GM23338 (cell line): ENCODE measurements around the gene TMCC1. TPM values are rescaled to one million over a fixed set of nuclear protein-coding genes. Genes with fewer than 3 reads are reported as not detected.

ENCODE experiments used
- ATAC-seq: fragments of 200-7000 bp; cut with Tn5 transposase; 3 replicates; pipeline ENCODE4 v1.9.1; 2020
- DNase-seq: peaks from one replicate; pipeline ENCODE4 v3.0.0-alpha.2; 2015; ENCODE audit warnings: low spot score
- H2AFZ ChIP-seq: fragments of 200-600 bp; sonication (generic); 2 replicates; pipeline ENCODE4 v1.8.0; 2016; ENCODE audit warnings: antibody characterized with exemption, mild to moderate bottlenecking, moderate library complexity
- H3F3A ChIP-seq: fragments of 200-600 bp; sonication (generic); replicated peaks from 2 replicates; pipeline ENCODE4 v1.8.0; 2017; ENCODE audit warnings: antibody characterized with exemption, mixed run types, low read depth
- H3K27ac ChIP-seq: fragments of 200-600 bp; sonication (generic); 2 replicates; pipeline ENCODE4 v1.6.1; 2016; ENCODE audit warnings: low read depth
- H3K27me3 ChIP-seq: fragments of 200-600 bp; sonication (generic); 2 replicates; pipeline ENCODE4 v1.8.0; 2016; ENCODE audit warnings: mild to moderate bottlenecking, mixed run types, moderate library complexity; ENCODE audit not compliant: insufficient read depth
- H3K36me3 ChIP-seq: fragments of 200-600 bp; sonication (generic); 2 replicates; pipeline ENCODE4 v1.8.0; 2016; ENCODE audit warnings: mild to moderate bottlenecking; ENCODE audit not compliant: insufficient read depth
- H3K4me1 ChIP-seq: fragments of 200-600 bp; sonication (generic); 2 replicates; pipeline ENCODE4 v1.8.0; 2016; ENCODE audit warnings: mild to moderate bottlenecking, moderate library complexity; ENCODE audit not compliant: insufficient read depth
- H3K4me2 ChIP-seq: fragments of 200-600 bp; sonication (generic); 2 replicates; pipeline ENCODE4 v1.7.1; 2017; ENCODE audit warnings: mixed run types
- H3K4me3 ChIP-seq: fragments of 200-600 bp; sonication (generic); 2 replicates; pipeline ENCODE4 v1.6.1; 2016; ENCODE audit warnings: mixed run types
- H3K79me2 ChIP-seq: fragments of 200-600 bp; sonication (generic); replicated peaks from 2 replicates; pipeline ENCODE4 v1.8.0; 2017; ENCODE audit warnings: mild to moderate bottlenecking; ENCODE audit not compliant: insufficient read depth
- H3K9me2 ChIP-seq: fragments of 200-600 bp; sonication (generic); 2 replicates; pipeline ENCODE4 v1.8.0; 2017; ENCODE audit not compliant: insufficient read depth
- H4K20me1 ChIP-seq: fragments of 200-600 bp; sonication (generic); replicated peaks from 2 replicates; pipeline ENCODE4 v1.8.0; 2017; ENCODE audit warnings: mild to moderate bottlenecking; ENCODE audit not compliant: insufficient read depth
- H3K27ac Mint-ChIP-seq: 2 replicates; pipeline ENCODE4 v1.8.0; 2020; ENCODE audit warnings: inconsistent platforms, mild to moderate bottlenecking, moderate library complexity, mixed read lengths
- H3K27me3 Mint-ChIP-seq: 3 replicates; pipeline ENCODE4 v1.8.0; 2022; ENCODE audit warnings: low read depth, mild to moderate bottlenecking, moderate library complexity, mixed read lengths, inconsistent platforms; ENCODE audit not compliant: insufficient read depth, poor library complexity
- H3K36me3 Mint-ChIP-seq: 3 replicates; pipeline ENCODE4 v1.8.0; 2021; ENCODE audit warnings: low read depth, mild to moderate bottlenecking, inconsistent platforms, moderate library complexity, mixed read lengths
- H3K4me1 Mint-ChIP-seq: 3 replicates; pipeline ENCODE4 v1.8.0; 2020; ENCODE audit warnings: mild to moderate bottlenecking, inconsistent platforms, mixed read lengths
- H3K4me3 Mint-ChIP-seq: 3 replicates; pipeline ENCODE4 v1.8.0; 2021; ENCODE audit warnings: moderate library complexity, mild to moderate bottlenecking, inconsistent platforms, mixed read lengths
- H3K9me3 Mint-ChIP-seq: 3 replicates; pipeline ENCODE4 v1.8.0; 2020; ENCODE audit warnings: moderate library complexity, mild to moderate bottlenecking, inconsistent platforms, mixed read lengths
- CREB1 ChIP-seq: fragments of 250-450 bp; sonication (Bioruptor Pico); IDR thresholded peaks from 2 replicates; pipeline ENCODE4 v1.5.0; 2020; ENCODE audit warnings: low read depth, mild to moderate bottlenecking, moderate library complexity
- JUNB ChIP-seq: IDR thresholded peaks from one replicate; pipeline ENCODE4 v1.6.1; 2016; ENCODE audit warnings: antibody characterized with exemption; ENCODE audit not compliant: unreplicated experiment
- POLR2AphosphoS5 ChIP-seq: IDR thresholded peaks from 2 replicates; pipeline ENCODE4 v1.6.1; 2016; ENCODE audit warnings: antibody characterized with exemption, low read depth
- polyA plus RNA-seq: library from polyadenylated mRNA; unstranded; fragments of >200 nt; fragmentation: Nextera tagmentation; extraction: Ambion mirVana; gene quantifications from 2 replicates; pipeline ENCODE4 v1.2.1, GENCODE V29; 2016
- total RNA-seq: library from RNA; depleted of rRNA; stranded (reverse); fragments of >200 nt; shearing (Covaris generic); gene quantifications from 2 replicates; pipeline ENCODE4 v1.2.3, GENCODE V29; 2014
- TF ChIP-seq, protein P1 (sequence below): fragments of 250-450 bp; sonication (Bioruptor Pico); IDR thresholded peaks from 2 replicates; pipeline ENCODE4 v1.5.0; 2020; ENCODE audit warnings: mild to moderate bottlenecking, moderate library complexity

The TMCC1 gene
- total and polyA plus RNA-seq, 2 experiments from 2014 or later = 8.2 to 18.4 TPM

DNA sequence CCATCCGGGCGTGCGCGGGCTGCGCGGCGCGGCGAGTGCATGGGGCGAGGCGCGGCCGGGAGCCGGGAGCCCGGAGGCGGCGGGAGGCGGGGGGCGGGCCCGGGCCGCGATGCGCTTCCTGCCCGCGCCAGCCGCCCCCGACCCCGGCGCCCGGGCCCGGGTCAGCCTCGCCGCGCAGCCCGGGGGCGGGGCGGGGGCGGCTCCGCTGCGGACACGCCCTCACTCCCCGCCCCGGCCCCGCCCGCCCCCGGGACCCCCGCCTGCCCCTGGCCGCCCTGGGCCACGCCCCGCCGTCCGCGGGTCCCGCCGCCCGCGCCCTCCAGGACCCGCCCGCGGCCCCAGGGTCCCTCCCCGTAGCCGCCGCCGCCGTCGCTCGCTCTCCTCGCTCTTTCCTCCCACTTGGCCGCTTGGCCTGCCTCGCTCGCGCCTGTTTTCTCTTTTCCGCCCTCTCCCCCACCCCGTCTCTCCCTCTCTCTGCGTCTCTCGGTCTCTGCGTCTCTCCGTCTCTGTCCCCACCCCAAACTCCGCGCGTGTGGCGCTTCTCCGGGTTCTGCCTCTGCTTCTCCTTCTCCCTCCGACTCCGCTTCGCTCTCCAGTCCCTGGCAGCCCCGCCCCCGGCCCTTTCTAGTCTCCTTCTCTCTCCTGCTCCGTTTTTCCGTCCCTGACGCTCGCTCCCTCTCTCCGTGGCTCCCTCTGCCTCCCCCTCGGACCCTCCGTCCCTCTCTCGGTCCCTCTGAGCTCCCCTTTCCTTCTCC is 286.7 kb downstream of the TMCC1 start, which contains the start of gene PLXND1:
Gene PLXND1 (minus strand): TSS at position 41 of the 755 bp plus-strand sequence. CDS start 37 bp downstream, at position 4.
- peak; percentile 88 for DNase-seq
- Mint-ChIP-seq H3K27ac (peak within 1 kb of the TSS; percentile 80), H3K4me3 (peak within 1 kb of the TSS; percentile 88), H3K9me3 (no peaks in the 10 kb centered on the region; the same call in 2 of the 3 replicates), H3K36me3 (no peaks in the 10 kb centered on the region), H3K27me3 (peaks cover 45% of the 10 kb centered on the region), H3K4me1 (peaks cover 57% of the 10 kb centered on the region)
- Histone ChIP-seq H2AFZ (peak within 1 kb of the TSS; percentile 74; the same call in 1 of the 2 replicates), H3K27ac (0 out of 2 replicates have a peak within 1 kb of the TSS, but pooled peaks have one; percentile 19), H3K79me2 (peaks cover 13% of the 10 kb centered on the region), H3K9me2 (no peaks in the 10 kb centered on the region), H3K4me1 (peaks cover 48% of the 10 kb centered on the region), H3K4me2 (peak within 1 kb of the TSS; percentile 94), H3F3A (peaks cover 14% of the 10 kb centered on the region), H3K36me3 (no peaks in the 10 kb centered on the region), H4K20me1 (peaks cover 10% of the 10 kb centered on the region), H3K4me3 (peak within 1 kb of the TSS; percentile 80), H3K27me3 (peaks cover 42% of the 10 kb centered on the region)
- TF ChIP-seq POLR2AphosphoS5 (peak; percentile 57), JUNB (no peak), CREB1 (CRISPR knock-in tag) (no peak)
- TF ChIP-seq, protein P1, sequence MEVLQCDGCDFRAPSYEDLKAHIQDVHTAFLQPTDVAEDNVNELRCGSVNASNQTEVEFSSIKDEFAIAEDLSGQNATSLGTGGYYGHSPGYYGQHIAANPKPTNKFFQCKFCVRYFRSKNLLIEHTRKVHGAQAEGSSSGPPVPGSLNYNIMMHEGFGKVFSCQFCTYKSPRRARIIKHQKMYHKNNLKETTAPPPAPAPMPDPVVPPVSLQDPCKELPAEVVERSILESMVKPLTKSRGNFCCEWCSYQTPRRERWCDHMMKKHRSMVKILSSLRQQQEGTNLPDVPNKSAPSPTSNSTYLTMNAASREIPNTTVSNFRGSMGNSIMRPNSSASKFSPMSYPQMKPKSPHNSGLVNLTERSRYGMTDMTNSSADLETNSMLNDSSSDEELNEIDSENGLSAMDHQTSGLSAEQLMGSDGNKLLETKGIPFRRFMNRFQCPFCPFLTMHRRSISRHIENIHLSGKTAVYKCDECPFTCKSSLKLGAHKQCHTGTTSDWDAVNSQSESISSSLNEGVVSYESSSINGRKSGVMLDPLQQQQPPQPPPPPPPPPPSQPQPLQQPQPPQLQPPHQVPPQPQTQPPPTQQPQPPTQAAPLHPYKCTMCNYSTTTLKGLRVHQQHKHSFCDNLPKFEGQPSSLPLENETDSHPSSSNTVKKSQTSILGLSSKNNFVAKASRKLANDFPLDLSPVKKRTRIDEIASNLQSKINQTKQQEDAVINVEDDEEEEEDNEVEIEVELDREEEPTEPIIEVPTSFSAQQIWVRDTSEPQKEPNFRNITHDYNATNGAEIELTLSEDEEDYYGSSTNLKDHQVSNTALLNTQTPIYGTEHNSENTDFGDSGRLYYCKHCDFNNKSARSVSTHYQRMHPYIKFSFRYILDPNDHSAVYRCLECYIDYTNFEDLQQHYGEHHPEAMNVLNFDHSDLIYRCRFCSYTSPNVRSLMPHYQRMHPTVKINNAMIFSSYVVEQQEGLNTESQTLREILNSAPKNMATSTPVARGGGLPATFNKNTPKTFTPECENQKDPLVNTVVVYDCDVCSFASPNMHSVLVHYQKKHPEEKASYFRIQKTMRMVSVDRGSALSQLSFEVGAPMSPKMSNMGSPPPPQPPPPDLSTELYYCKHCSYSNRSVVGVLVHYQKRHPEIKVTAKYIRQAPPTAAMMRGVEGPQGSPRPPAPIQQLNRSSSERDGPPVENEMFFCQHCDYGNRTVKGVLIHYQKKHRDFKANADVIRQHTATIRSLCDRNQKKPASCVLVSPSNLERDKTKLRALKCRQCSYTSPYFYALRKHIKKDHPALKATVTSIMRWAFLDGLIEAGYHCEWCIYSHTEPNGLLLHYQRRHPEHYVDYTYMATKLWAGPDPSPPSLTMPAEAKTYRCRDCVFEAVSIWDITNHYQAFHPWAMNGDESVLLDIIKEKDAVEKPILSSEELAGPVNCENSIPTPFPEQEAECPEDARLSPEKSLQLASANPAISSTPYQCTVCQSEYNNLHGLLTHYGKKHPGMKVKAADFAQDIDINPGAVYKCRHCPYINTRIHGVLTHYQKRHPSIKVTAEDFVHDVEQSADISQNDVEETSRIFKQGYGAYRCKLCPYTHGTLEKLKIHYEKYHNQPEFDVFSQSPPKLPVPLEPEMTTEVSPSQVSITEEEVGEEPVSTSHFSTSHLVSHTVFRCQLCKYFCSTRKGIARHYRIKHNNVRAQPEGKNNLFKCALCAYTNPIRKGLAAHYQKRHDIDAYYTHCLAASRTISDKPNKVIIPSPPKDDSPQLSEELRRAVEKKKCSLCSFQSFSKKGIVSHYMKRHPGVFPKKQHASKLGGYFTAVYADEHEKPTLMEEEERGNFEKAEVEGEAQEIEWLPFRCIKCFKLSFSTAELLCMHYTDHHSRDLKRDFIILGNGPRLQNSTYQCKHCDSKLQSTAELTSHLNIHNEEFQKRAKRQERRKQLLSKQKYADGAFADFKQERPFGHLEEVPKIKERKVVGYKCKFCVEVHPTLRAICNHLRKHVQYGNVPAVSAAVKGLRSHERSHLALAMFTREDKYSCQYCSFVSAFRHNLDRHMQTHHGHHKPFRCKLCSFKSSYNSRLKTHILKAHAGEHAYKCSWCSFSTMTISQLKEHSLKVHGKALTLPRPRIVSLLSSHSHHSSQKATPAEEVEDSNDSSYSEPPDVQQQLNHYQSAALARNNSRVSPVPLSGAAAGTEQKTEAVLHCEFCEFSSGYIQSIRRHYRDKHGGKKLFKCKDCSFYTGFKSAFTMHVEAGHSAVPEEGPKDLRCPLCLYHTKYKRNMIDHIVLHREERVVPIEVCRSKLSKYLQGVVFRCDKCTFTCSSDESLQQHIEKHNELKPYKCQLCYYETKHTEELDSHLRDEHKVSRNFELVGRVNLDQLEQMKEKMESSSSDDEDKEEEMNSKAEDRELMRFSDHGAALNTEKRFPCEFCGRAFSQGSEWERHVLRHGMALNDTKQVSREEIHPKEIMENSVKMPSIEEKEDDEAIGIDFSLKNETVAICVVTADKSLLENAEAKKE (CRISPR knock-in tag) = no peak
- peak; percentile 17 for ATAC-seq
